ENCODE results near the gene FOXL2.
"Not testable (repeated sequence)": the region's sequence is repeated elsewhere in the genome, so short reads cannot be mapped to it uniquely, and the experiment has no call there.

The FOXL2 gene

GRCh38 chr3:138933068-138933668, 13.8 kb downstream of the FOXL2 start:
- H3K4me3 ChIP-seq (ENCODE audit: low read depth, low read length): no peak overlapping the region
- no peak for DNase-seq
- H3K27me3 ChIP-seq (ENCODE audit: insufficient read depth, low read depth, severe bottlenecking): no peaks in the 10 kb centered on the region
- peaks cover 3% of the 10 kb centered on the region for H3K9me3 ChIP-seq (ENCODE audit: severe bottlenecking)
- H3K27ac ChIP-seq: no peak overlapping the region
- H3K36me3 ChIP-seq: no peaks in the 10 kb centered on the region
- no peak for TF ChIP-seq CTCF (IDR thresholded peaks at IDR 0.05; ENCODE audit: low read depth, low read length)

- Histone ChIP-seq H3K27me3 (ENCODE audit: insufficient read depth, low read depth, severe bottlenecking) (no peaks in the 10 kb centered on the region), H3K27ac (no peak overlapping the region), H3K4me3 (ENCODE audit: low read depth, low read length) (no peak overlapping the region), H3K9me3 (ENCODE audit: severe bottlenecking) (no peaks in the 10 kb centered on the region), H3K36me3 (no peaks in the 10 kb centered on the region)
- no peak for DNase-seq
- TF ChIP-seq CTCF (IDR thresholded peaks at IDR 0.05; ENCODE audit: low read depth, low read length): no peak
Measured at GRCh38 chr3:138928727-138929372, 18.1 kb downstream of the FOXL2 start.

DNA sequence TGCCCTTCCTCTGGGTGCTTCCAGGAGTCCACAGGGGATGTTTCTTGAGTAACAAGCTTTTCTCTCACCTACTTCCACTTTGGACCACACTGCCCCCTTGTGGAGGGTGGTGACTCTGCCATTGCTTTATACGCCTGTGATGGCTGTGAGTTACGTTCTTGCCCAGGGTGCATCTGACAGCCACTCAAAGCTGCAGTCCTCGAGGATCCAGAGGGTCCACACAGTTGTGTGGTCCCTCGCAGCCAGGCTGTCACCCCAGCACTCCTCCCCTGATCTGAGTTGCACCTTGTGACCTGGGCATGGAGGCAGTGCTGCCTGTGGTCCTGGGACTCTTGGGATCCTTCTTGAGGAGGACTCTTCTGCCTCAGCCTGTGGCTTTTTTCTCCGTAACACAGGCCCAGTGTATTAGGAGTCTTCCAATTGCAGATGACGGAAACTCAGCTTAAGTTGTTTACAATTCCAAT, 23.4 kb downstream of the FOXL2 start:
- peak; percentile 85 for DNase-seq
- Histone ChIP-seq H3K36me3 (no peaks in the 10 kb centered on the region), H3K27ac (no peak overlapping the region), H3K9me3 (ENCODE audit: severe bottlenecking) (no peaks in the 10 kb centered on the region), H3K27me3 (ENCODE audit: insufficient read depth, low read depth, severe bottlenecking) (no peaks in the 10 kb centered on the region), H3K4me3 (ENCODE audit: low read depth, low read length) (no peak overlapping the region)
- peak; percentile 94 for TF ChIP-seq CTCF (IDR thresholded peaks at IDR 0.05; ENCODE audit: low read depth, low read length)

GRCh38 chr3:138922400-138922799, 24.5 kb downstream of the FOXL2 start:
- not testable (repeated sequence) for H3K4me3 ChIP-seq (ENCODE audit: low read depth, low read length); H3K27me3 ChIP-seq (ENCODE audit: insufficient read depth, low read depth, severe bottlenecking); H3K9me3 ChIP-seq (ENCODE audit: severe bottlenecking); DNase-seq; H3K27ac ChIP-seq; H3K36me3 ChIP-seq

DNA sequence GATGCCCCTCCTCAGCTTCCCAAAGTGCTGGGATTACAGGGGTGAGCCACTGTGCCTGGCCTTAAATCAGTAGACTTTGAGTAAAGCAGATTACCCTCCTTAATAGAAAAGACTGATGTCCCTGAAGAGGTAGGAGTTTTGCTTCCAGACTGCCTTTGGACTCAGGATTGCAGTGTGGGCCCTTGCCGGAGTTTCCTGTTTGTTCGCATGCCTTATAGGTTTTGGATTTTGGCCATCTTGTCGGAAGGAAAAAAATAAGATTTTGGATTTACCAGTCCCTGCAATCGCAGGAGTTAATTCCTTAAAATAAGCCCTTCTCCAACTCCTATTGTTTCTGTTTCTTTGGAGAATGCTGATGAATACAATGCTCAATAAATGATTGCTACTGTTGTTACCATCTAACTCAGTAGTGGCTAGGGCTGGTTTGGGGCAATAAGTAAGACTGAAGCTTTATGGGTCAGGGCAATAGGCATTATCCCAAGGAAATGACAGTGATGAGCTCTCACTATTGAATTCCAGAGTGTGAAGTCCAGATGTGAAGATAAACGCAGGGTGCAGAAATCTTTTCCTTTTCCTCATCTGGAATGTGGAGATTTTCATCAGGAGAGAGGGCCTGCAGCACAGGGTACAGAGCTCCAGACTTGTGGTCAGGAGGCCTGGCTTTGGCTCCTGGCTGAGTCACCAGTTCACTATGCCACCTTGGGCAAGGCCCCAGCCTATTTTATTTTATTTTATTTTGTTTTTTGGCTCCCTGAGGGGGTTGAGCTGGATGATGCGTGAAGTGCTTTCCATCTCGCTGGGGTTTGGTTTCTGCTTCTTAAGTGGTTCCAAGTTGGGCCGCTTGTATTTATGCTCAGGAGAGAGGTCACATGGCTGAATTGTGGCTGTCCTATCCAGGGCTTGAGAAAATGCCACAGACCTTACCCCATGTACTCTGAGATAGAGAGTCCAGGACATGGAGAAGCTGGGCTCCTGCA, 25.3 kb downstream of the FOXL2 start:
- H3K36me3 ChIP-seq: no peaks in the 10 kb centered on the region
- peak; percentile 24 for DNase-seq
- H3K9me3 ChIP-seq (ENCODE audit: severe bottlenecking): no peaks in the 10 kb centered on the region
- H3K27me3 ChIP-seq (ENCODE audit: insufficient read depth, low read depth, severe bottlenecking): no peaks in the 10 kb centered on the region
- no peak for TF ChIP-seq CTCF (IDR thresholded peaks at IDR 0.05; ENCODE audit: low read depth, low read length)
- H3K27ac ChIP-seq: no peak overlapping the region
- no peak overlapping the region for H3K4me3 ChIP-seq (ENCODE audit: low read depth, low read length)

DNA sequence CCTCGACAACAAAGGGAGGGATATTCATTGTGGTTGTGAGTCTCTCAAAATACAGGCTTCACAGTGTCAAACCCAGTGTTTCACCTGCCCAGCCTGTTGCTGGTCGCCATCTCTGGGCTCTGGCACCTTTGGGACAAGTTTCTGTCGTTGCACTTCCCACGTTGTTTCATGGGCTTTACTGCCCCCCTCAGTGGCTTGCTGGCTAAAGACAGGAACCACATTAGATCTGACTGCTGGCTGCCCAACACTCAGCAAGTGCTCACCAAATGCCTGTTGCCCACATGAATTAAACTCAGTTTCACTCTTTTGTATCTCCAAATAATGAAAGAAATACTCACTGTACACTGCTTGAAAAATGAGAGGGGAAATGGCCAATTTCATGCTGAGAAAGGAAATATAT, 27.6 kb downstream of the FOXL2 start:
- Histone ChIP-seq H3K27ac (no peak overlapping the region), H3K9me3 (ENCODE audit: severe bottlenecking) (no peaks in the 10 kb centered on the region), H3K4me3 (ENCODE audit: low read depth, low read length) (no peak overlapping the region), H3K36me3 (no peaks in the 10 kb centered on the region), H3K27me3 (ENCODE audit: insufficient read depth, low read depth, severe bottlenecking) (no peaks in the 10 kb centered on the region)
- no peak for DNase-seq
- 0 out of 2 replicates have a peak, but pooled peaks have one; percentile 2 for TF ChIP-seq CTCF (IDR thresholded peaks at IDR 0.05; ENCODE audit: low read depth, low read length)
